Rectal smooth muscle tissue (tissue), 1 donor: Measurements from ENCODE around the gene LPP.

Experiments
- H3K27ac ChIP-seq: one replicate; pipeline ENCODE4 v1.7.0; 2013; ENCODE audit warnings: low read depth, low read length, inconsistent platforms
- H3K27me3 ChIP-seq: one replicate; pipeline ENCODE4 v1.7.0; 2013; ENCODE audit warnings: low read length; ENCODE audit not compliant: control insufficient read depth, insufficient read depth
- H3K36me3 ChIP-seq: one replicate; pipeline ENCODE4 v1.7.0; 2013; ENCODE audit warnings: low read length; ENCODE audit not compliant: control insufficient read depth, insufficient read depth
- H3K4me1 ChIP-seq: one replicate; pipeline ENCODE4 v1.7.0; 2013; ENCODE audit warnings: low read length; ENCODE audit not compliant: control insufficient read depth, insufficient read depth
- H3K4me3 ChIP-seq: one replicate; pipeline ENCODE4 v1.7.0; 2013; ENCODE audit warnings: low read length
- H3K9ac ChIP-seq: one replicate; pipeline ENCODE4 v1.7.0; 2013; ENCODE audit warnings: low read length

Gene LPP

DNA sequence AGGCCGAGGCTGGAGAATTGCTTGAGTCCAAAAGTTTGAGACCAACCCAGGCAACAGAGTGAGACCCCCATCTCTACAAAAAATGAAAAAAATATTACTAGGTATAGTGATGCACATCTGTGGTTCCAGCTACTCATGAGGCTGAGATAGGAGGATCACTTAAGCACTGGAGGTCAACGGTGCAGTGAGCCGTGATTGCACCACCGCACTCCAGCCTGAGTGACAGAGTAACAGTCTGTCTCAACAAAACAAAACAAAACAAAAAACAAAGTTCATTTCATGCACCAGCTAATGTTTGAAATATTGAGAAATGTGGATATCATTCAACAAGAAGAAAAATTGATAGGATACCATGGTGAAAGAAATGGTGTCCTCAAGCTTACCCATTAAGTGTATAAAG is 567.4 kb downstream of the LPP start:
- Histone ChIP-seq H3K4me3 (no peak overlapping the region), H3K27ac (no peak overlapping the region), H3K9ac (no peak overlapping the region), H3K4me1 (no peaks in the 10 kb centered on the region), H3K36me3 (no peaks in the 10 kb centered on the region), H3K27me3 (no peaks in the 10 kb centered on the region)

GRCh38 chr3:188721990-188722389 is 568.0 kb downstream of the LPP start:
- no peak overlapping the region for H3K27ac ChIP-seq
- H3K4me3 ChIP-seq, result no peak overlapping the region
- H3K9ac ChIP-seq, result no peak overlapping the region
- H3K4me1 ChIP-seq, result no peaks in the 10 kb centered on the region
- no peaks in the 10 kb centered on the region for H3K36me3 ChIP-seq
- no peaks in the 10 kb centered on the region for H3K27me3 ChIP-seq

DNA sequence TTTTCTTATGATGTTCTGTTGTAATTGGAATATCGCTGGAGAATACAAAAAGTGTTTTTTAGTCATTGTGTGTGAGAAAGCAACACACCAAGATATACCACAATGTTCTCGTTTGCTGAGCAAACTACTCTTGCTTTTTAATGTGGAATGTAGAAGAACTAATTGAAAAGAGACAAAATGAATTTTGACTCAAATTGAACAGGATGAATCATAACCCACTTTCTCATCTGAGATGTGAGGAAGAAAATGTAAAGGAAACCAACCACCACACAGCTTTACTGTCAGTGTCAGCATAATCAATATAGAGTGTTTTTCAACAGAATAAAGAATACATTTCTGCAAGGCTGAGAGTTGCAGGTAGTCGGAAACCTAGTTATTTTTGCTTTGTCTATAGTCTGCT is 569.0 kb downstream of the LPP start:
- Histone ChIP-seq H3K4me1 (no peaks in the 10 kb centered on the region), H3K27me3 (no peaks in the 10 kb centered on the region), H3K36me3 (no peaks in the 10 kb centered on the region), H3K4me3 (no peak overlapping the region), H3K27ac (no peak overlapping the region), H3K9ac (no peak overlapping the region)

DNA sequence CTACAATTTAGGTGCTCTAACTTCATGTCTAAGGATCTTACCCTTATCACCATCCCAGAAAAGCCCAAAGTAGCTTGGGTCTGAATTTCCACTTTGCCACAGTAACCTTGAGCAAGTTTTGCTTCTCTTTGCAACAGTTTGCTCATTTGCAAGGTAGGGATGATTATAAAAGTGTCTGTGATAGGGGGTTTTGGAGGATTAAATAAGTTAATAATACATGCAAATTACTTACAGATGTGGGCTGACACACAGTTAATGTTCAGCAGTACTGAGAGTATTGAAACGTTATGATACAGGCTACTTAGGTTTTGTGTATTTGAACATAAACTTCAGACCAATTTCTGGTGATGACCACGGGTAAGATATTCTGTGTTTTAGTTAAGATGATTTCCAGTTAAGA is 573.1 kb downstream of the LPP start:
- no peaks in the 10 kb centered on the region for H3K4me1 ChIP-seq

GRCh38 chr3:188728371-188728896 is 574.5 kb downstream of the LPP start:
- Histone ChIP-seq H3K27ac (no peak overlapping the region), H3K4me1 (no peaks in the 10 kb centered on the region), H3K4me3 (no peak overlapping the region), H3K36me3 (no peaks in the 10 kb centered on the region), H3K27me3 (no peaks in the 10 kb centered on the region), H3K9ac (no peak overlapping the region)

More for the DNA sequence above, 573.1 kb downstream of the LPP start:
- Histone ChIP-seq H3K36me3 (no peaks in the 10 kb centered on the region), H3K9ac (no peak overlapping the region), H3K4me3 (no peak overlapping the region), H3K27ac (no peak overlapping the region), H3K27me3 (no peaks in the 10 kb centered on the region)

GRCh38 chr3:188729422-188729821 is 575.5 kb downstream of the LPP start:
- no peak overlapping the region for H3K4me3 ChIP-seq
- no peak overlapping the region for H3K27ac ChIP-seq
- H3K4me1 ChIP-seq, result no peaks in the 10 kb centered on the region
- H3K9ac ChIP-seq, result no peak overlapping the region
- H3K27me3 ChIP-seq, result no peaks in the 10 kb centered on the region
- no peaks in the 10 kb centered on the region for H3K36me3 ChIP-seq

DNA sequence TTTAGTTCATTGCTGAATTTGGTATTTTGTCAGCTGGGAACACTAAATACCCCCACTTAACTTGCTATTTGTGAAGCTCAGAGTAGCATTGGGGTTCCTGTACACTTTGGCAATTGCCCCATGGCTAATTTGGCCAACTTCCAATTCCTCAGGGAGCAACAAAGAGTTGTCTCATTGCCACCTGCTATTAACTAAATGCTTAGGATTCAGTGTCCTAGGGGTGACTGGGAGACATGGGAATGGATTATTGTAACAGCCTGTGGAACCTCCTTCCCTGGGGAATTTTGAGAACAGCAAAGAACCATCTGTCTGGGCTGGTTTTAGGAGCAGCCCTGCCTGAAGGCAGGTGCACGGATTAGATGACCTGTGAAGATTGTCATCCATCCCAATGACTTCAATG is 580.4 kb downstream of the LPP start:
- Histone ChIP-seq H3K36me3 (no peaks in the 10 kb centered on the region), H3K27ac (no peak overlapping the region), H3K9ac (no peak overlapping the region), H3K27me3 (no peaks in the 10 kb centered on the region), H3K4me1 (no peaks in the 10 kb centered on the region), H3K4me3 (no peak overlapping the region)

GRCh38 chr3:188739511-188739910 is 585.6 kb downstream of the LPP start:
- Histone ChIP-seq H3K4me1 (no peaks in the 10 kb centered on the region), H3K36me3 (no peaks in the 10 kb centered on the region), H3K27ac (no peak overlapping the region), H3K27me3 (no peaks in the 10 kb centered on the region), H3K9ac (no peak overlapping the region), H3K4me3 (no peak overlapping the region)

DNA sequence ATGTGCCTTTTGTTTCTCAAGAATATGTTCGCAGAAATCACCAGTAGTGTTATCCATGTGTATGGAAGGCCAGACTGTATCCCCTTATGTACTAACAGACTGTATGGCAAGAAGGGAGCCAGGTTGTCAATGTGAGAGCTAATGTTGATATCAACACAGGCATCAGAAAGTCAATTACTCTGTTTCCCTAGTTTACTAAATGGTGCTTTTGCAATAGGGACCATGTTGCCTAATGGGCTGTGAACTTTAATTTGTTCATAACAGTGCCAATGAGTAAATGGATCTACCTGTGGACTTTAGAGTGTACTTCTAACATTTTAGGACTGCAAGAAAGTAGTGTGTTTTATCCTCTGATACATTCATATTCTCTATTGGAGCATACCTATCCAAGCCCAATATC is 586.1 kb downstream of the LPP start:
- Histone ChIP-seq H3K4me3 (no peak overlapping the region), H3K9ac (no peak overlapping the region), H3K4me1 (no peaks in the 10 kb centered on the region), H3K27me3 (no peaks in the 10 kb centered on the region), H3K36me3 (no peaks in the 10 kb centered on the region), H3K27ac (no peak overlapping the region)

DNA sequence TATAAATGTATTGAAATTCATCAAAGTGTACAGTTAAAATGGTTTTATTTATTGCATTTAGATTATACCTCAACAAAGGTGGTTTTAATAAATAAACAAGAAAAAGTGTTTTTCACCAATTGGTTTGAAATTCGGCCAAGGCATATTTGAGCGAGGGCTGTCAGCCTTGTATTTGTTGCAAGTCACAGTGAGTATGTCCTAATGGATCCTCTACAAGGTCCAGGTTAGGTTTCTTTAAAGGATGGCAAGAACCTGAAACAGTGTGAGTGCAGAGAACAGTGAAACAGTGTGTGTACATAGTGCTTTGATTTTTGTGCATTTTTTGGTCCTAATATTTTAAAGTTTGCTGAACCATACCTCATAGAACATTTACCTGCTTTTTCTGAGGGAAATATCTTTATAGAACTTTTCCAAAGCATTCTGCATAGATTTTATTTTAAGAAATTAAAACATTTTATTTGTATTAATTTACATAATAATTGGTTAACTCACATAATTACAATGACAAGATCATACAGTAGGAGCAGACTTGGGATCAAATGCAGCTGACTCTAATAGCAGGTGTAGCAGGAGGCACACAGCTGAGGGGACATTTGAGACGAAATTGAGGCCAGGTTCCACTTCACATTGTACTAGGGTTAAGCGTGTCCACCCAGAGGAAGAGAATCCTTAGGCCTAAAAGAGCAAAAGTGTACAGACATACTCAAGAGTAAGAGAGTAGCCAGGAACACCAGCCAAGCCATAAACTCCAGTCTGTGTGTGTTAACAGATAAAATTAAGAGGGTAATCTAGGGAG is 589.0 kb downstream of the LPP start:
- Histone ChIP-seq H3K4me3 (no peak overlapping the region), H3K9ac (no peak overlapping the region), H3K27ac (no peak overlapping the region), H3K4me1 (no peaks in the 10 kb centered on the region), H3K36me3 (no peaks in the 10 kb centered on the region), H3K27me3 (no peaks in the 10 kb centered on the region)

- Histone ChIP-seq H3K27ac (no peak overlapping the region), H3K4me3 (no peak overlapping the region), H3K27me3 (no peaks in the 10 kb centered on the region), H3K9ac (no peak overlapping the region), H3K4me1 (no peaks in the 10 kb centered on the region), H3K36me3 (no peaks in the 10 kb centered on the region)
Observed at GRCh38 chr3:188744166-188744565, 590.2 kb downstream of the LPP start.

GRCh38 chr3:188745031-188745430 is 591.1 kb downstream of the LPP start:
- Histone ChIP-seq H3K4me3 (no peak overlapping the region), H3K4me1 (no peaks in the 10 kb centered on the region), H3K27ac (no peak overlapping the region)

GRCh38 chr3:188746291-188746783 is 592.4 kb downstream of the LPP start:
- Histone ChIP-seq H3K4me1 (no peaks in the 10 kb centered on the region), H3K9ac (no peak overlapping the region), H3K27ac (no peak overlapping the region), H3K4me3 (no peak overlapping the region), H3K27me3 (no peaks in the 10 kb centered on the region), H3K36me3 (no peaks in the 10 kb centered on the region)

More at GRCh38 chr3:188745031-188745430, 591.1 kb downstream of the LPP start:
- Histone ChIP-seq H3K27me3 (no peaks in the 10 kb centered on the region), H3K9ac (no peak overlapping the region), H3K36me3 (no peaks in the 10 kb centered on the region)
